CD4-positive, alpha-beta T cell treated with Interferon alpha-2 for 1 hour (primary cell): ENCODE data around the gene TFDP1.

Source experiments
- DNase-seq, 2 donors: peaks; one replicate each; pipeline ENCODE4 v3.0.0-alpha.2; 2020 to 2022

Gene TFDP1

DNA sequence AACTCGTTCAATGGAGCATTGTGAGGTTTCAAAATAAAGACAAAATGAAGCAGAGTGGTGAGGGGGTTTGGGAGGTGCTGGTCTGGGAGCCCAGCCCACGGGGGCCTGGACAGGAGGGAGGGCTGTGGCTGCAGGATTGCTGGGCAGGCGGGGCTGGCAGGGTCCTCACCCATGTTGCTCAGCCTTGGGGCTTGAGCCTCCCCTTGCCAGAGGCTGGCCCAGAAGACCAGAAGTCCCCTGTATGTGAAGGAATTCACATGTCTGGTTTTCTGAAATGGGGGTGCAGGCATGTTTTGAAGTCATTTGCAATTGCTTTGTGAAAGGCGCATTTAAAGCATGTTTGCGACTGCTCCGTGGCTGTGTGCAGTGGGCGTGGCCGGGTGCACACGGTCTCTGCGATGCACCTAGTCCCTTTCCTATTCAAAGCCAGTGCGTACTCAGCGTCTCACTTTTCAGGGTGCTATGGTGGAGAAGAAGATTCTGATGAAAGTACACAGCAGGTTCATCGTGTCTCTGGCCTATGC, 84.7 kb downstream of the TFDP1 start:
- DNase-seq: no peak

DNA sequence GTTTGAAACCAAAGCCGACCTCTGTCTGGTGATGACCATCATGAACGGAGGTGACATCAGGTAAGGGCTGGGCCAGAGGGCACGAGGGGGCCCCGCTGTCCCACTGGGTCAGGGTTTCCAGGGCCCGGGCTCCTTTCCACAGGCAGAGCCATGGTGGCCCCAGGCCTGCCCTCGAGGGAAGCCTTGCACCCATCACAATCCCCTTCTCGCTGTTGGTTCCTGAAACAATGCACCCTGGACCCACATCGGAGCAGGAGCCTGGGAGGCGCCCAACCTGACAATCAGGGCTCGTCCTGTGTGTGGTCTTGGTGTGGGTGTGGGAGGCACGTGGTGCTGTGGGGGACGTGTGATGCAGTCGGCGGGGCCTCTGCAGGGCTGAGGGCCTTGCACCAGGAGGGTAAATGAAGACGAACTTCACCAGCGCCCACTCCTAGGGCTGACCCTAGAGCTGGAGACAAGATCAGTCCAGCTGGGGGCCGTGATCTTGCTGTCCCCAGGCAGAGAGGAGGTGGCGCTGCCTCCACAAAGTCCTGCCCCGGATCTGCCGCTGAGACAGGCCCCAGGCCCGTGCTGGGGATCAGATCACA, 85.3 kb downstream of the TFDP1 start:
- DNase-seq: no peak

GRCh38 chr13:113670541-113670940, 86.0 kb downstream of the TFDP1 start:
- DNase-seq: no peak

GRCh38 chr13:113671066-113672001, 86.8 kb downstream of the TFDP1 start:
- no peak for DNase-seq

DNA sequence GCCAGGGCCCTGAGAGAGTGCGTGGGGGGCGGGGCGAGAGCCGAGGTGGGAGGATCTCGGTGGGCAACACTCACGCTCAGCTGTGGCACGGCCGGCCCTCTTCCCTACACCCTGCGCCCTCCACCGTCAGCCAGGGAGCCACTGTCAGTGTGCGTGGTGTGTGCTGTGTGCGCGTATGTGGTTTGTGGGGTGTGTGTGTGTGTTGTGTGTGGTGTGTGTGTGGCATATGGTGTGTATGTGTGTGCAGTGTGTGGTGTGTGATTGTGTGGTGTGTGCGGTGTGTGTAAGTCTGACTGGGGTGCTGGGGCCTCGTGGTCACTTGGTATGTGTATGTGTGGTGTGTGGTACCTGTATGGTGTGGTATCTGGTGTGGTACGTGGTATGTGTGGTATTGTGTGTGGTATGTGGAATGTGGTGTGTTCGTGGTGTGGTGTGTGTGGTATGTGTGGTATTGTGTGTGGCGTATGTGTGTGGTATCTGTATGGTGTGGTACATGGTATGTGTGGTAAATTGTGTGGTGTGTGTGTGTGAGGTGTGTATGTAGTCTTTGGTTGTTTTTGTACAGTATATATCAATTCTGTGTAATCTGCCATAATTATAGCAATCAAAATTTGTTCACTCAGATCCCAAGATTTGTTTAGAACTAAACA, 87.6 kb downstream of the TFDP1 start:
- DNase-seq: no peak
